SIG-M5 treated with dmso at 0.1 percent for 504 hours (cell line): ENCODE data around the gene CYP26B1.

Experiments used
- DNase-seq: peaks from one replicate; lab custom pipeline; 2025; ENCODE audit not compliant: unreplicated experiment; lab: John Stamatoyannopoulos, UW

CYP26B1 gene

DNA sequence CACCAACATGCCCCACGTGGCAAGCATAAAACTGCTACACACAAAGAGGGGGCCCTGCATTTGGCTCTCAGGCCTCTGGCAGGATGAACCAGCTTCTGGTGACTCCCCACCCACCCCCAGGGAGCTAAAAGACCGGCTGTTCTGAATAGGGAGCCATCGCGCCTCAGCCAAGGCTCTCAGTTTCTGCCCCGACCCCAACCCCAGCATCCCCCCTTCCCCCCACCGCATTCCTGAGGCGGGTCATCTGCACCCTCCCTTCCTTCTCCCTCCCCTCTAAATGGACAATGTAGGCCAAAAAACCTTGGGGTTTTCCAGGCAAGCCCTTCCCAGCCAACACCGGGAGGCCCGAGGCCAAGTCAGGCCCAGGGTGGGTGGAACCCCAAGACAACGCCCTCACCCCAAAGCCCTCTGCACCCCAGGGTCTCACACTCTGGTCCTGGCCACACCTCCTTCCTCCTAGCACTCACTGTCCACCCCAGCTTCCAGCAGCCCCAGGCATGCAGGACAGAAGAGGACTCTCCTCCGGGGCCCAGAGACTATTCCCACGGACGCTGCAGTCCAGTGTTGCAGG, 5.7 kb downstream of the CYP26B1 start:
- no peak for DNase-seq

GRCh38 chr2:72141032-72141645, 6.5 kb downstream of the CYP26B1 start:
- DNase-seq: no peak

DNA sequence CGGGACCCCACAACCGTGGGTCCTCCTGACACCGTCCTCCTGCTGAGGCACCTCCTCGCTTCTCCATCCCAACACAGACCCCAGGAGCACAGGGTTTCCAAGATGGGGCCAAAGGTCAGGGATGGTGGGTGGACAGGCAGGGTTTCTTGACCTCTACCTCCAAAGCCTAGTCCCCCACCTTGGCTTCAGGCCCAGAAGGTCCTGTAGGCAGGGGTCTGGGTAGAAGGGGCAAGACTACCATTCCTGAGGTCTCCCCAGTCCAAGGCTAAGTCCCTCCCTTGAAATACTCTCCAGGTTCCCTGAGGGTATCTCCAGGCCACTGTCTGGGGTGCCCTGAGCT, 7.1 kb downstream of the CYP26B1 start:
- no peak for DNase-seq

DNA sequence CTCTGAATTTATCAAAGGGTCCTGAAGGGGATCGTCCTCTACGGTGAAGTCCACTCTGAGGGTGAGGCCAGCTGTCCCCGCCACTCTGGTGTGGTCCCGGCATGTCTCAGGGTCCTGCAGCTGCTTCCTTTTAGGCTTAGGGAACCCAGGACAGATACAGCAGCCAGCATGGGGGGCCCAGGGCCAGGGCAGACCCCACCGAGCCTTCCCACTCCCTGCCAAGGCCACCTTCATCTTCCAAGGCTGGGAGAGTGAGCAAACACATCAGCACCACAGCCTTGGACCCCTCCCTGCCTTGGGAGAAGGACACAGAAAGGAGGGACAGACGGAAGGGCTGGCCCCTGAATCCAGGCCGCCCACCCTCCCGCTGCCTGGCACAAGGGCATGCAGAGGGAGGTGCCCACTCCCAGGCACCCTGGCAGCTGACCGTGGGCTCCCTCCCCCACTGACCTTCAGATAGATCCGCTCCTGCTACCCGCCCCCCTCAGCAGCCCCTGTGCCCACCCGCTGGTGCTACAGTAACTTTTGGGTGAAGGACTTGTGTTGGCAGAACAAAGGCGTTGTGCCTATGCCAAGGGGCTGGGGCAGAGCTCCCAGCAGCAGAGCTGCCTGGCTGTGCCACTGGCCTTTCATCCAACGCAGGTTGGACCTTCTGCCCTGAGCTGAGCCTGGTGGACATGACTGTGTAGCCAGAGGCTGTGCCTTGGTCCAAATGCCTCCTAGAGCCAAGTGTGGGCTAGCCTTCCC, 7.6 kb downstream of the CYP26B1 start:
- DNase-seq: no peak

- no peak for DNase-seq
Measured at GRCh38 chr2:72139471-72139873, 8.2 kb downstream of the CYP26B1 start.

DNA sequence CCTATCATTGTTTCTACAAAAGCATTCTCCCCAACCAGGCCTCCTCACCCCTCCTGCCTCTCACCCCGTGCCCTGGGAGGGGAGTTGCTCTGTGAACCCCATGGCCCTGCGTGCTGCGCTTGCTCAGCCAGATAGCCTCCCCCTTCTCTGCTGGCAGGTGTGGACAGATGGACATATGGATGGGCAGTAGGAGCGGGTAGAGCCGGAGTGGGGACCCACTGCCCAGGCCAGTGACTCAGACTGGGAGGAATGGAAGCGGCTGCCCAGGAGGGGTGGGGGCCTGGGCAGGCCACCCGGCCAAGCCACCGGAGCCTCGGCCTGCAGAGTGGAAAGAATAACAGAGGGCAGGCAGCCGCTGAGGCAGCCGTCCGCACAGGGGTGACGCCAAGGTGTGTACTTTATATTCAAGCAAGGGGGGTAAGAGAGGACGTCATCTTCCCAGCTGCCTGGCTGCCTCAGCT, 8.7 kb downstream of the CYP26B1 start:
- no peak for DNase-seq

DNA sequence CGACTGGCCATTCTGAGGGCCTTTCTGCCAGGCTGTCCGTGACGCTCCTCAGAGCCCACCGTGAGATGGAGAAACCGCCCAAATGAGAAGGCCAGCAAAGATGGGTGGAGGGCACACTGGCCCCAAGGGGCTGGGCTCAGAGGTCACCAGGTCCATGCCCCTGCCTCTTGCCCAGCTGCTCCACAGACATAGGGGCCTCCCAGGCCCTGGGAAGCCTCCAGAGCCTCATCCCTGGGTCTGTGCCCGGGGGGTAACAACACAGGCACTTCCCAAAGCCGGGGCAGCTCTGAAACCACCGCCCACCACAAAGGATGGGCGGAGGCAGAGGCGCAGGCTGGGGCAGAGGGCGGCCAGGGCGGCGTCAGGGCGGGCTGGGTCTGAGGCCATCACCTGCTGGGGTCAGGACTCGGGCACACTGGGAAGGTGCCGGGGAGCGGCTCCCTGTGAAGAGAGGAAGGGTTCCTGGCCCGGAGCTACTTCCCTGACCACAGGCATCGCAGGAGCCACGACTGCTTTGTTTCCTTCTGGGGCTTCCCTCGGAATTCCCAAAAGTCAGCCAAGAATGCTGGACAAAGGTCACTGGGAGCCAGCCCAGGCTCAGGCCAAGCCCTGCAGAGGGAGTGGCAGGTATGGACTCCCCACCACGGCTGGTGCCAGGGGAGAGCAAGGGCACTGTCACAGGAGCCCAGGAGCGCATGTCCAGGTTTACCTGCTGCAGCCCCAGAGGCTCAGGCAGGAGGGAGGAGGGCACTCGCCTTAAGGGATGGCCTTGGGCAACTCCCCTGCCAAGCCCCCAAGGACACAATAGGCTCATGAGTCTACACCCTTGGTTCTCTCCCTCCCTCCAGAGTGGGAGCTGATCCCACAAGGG, 9.4 kb downstream of the CYP26B1 start:
- DNase-seq: no peak

- DNase-seq: peak; percentile 56
Measured at GRCh38 chr2:72137498-72138010, 10.1 kb downstream of the CYP26B1 start.

DNA sequence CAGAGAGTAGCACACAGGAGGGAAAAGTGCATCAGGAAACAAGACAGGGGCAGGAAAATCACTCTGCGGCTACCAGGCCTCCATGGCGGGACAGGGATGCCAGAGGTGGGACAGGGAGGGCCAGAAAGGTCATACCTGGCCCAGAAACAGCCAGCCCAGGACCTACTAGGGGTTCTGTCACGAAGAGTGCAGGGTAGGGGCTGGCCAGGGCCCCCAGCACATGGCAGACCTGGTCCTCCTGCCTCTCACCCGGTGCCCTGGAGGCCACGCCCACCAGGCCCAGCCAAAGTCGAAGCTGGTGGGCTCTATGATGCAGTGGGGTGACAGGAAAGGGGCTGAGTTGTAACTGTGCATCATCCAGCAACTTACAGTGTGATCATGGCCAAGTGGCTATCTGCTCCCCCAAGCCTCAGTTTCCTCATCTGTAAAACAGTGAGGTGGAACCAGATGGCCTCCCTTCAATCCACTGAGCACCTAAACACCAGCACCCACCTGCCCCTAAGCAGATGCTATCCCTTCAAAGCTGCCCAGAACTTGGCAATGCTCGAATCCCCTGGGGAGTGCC, 10.6 kb downstream of the CYP26B1 start:
- DNase-seq: no peak

DNA sequence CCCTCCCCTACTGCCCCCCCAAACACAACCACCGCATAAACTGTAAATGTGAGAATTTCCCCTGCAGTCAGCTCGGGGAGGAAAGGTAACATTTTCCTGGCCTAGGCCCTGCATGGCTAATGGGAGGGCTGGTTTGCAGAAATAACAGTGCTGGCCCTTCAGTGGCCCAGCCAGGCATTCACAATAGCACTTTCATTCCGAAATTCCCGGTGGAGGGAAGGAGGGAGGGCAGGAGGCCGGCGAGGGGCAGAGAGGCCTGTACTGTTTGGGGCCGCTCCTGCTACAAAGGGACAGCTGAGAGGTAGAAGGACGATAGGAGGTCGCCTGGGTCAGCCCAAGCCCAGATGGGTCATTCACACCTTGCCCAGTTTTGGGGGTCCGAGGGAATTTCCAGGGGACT, 11.3 kb downstream of the CYP26B1 start:
- DNase-seq: no peak

DNA sequence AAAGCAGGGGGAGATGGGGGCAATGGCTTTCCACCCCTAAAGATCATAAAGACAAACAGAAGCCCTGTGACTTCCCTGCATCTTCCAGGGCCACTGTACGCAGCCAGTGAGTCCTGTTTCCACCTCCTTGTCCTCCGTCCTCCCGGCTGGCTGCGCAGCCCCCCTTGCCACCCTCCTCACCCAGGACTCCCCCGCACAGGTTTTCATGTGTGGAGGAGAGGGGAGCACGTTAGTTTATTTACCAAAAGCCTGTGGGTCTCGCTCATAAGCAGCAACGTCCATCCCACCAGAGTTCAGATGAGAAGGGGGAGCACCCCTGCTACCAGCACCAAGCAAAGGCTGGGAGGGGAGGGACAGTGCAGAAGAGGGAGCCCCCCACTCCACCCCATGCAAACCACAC, 11.7 kb downstream of the CYP26B1 start:
- DNase-seq: no peak

- no peak for DNase-seq
Measured at GRCh38 chr2:72134997-72135800, 12.5 kb downstream of the CYP26B1 start.

DNA sequence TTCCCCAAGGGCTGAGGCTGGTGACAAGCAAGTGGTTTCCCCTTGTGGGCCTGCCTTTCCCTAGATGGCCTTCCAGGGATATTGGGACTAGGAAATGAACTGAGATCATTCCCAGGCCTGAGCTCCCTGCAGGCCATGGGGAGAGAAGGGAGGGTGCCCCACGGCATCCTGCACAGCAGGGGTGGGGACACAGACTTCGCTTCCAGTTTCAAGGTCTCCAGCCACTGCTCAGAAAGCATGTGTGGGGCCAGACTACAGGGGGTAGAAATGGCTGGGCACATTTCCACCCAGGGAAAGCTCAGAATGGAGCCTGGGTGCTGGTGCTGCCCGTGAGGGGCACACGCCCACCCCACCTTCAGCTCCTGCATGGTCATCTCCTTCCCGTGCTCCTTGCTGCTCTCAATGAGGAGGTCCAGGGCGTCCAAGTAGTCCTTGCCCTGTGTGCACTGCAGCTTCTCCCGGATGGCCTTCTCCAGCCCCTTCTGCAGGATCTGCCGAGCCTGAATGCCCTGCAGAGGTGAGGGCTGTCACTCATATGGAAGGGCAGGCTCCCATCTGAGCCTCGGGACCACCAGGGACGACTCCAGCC, 13.2 kb downstream of the CYP26B1 start:
- no peak for DNase-seq

DNA sequence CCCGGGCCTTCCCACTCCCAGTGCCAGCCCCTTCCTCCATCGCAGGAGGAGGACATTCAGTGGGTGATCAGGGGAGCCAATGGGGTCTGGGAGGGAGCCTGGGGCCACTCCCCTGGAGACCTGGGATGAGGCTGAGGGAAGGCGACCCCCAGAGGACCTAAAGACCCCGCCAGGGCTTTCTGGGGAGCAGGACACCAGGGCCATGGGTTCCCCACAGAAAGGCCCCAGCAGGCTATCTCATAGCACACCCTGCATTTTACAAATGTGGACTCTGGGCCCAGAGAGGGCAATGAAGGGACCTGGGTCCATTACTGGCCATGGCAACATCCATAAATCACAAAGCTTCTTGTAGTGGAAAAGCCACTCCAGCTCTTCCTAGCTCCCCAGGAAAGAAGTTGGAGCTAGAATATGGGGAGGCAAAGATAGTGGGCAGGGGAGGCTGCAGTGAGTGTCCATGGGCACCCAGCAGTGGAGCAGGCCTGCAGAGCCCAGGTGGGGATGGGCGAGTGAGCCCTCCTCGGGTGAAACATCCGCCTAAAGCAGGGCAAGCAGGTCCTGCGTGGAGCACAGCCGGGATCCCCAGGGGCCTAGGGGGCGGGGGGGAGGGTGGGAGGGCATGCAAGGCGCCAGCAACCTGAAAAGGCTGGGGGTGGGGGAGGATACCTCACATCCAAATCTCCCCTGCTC, 13.8 kb downstream of the CYP26B1 start:
- no peak for DNase-seq

GRCh38 chr2:72132981-72133720, 14.5 kb downstream of the CYP26B1 start:
- no peak for DNase-seq

- DNase-seq: no peak
Measured at GRCh38 chr2:72131916-72132841, 15.5 kb downstream of the CYP26B1 start.

DNA sequence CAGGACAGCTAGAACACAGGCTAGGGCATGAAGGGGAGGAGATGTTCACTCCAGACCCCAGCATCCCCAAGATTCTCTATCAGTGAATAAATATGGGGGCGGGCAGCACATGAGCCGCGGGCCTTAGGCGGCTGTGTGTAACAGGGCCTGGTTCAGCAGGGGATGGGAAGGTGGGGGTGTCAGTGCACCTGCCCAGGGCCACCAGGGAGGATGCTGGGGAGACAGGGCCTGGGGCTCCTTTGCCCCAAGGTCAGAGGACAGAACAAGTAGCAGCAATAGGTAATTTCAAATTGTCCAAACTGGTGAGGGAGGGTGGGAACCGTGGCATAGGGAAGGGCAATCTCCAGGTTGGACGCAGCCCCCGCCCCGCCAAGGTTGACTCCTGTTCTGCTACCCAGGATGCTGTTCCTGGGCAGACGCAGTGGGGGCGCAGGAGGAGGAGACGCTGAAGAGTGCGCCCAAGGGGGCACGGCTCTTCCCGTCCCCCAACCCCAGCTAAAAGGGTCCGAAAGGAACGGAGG, 16.2 kb downstream of the CYP26B1 start:
- DNase-seq: no peak
